Measurements from ENCODE around the gene MEGF9. TPM values are rescaled to one million over a fixed set of nuclear protein-coding genes. Genes with fewer than 3 reads are reported as not detected.
"Not testable (repeated sequence)": the region's sequence is repeated elsewhere in the genome, so short reads cannot be mapped to it uniquely, and the experiment has no call there.

MEGF9 gene
- total RNA-seq = 1 to 10 TPM; 3.8 to 3.9 TPM

DNA sequence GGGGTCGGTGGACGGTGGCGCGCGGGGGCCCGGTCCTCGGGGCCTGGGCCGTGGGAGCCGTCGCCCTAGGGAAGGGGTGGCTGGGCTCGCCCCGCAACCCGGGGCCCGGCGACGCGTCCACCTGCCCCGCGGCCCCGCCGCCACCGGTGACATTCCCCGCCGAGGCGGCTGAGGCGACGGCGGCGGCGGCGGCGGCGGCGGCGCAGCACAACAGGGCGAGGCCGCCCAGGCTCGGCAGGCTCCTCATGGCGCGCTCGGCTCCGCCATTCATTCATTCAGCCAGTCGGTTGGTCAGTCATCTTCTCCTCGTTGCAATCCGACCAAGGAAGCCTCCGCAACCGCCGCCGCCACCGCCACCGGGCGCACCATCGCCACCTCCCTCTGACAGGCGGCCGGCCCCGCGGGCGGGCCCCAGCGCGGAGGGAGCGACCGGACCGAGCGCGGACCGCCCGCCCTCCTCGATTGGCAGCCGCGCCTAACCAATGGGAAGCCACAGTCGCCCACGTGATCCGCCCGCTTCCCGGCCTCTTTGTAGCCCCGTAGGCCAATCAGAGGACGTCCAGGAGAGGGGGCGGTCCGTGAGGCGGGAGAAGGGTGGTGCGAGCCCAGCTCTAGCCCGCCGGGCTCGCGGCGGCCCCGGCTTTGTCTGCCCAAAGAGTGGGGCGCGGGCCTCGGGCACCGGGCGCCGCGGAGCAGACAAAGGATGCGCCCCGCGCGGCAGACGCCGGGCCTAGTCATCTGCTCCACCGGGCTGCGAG, at the start of gene MEGF9:
TSS of gene MEGF9 (minus strand) at position 383 of the 758 bp plus-strand sequence. CDS start at position 271, 112 bp downstream.
- Mint-ChIP-seq H3K27ac (peak within 1 kb of the TSS; percentile 75), H3K36me3 (no peaks in the 10 kb centered on the region), H3K9me3 (no peaks in the 10 kb centered on the region), H3K4me1 (peaks cover 36% of the 10 kb centered on the region), H3K27me3 (no peaks in the 10 kb centered on the region), H3K4me3 (peak within 1 kb of the TSS; percentile 85)
- peak; percentile 97 for DNase-seq

DNA sequence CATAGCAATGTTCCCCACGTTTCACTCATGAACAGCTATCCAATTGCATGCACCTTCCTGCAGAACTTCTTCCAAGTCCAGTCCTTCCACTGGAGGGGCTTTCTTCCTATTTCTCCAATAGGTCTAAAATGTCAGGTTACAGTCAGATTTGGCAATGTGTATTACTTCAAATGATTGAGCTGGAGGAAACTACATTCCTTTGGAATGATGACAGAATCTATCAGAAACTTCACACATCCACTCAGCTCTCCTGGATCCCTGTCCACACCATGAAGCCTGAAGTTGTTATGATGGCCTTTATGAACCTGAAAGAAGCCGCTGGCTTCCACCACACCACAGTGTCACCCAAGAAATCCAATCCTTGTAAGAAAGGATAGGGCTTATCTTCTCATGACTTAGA, 46.7 kb upstream of the MEGF9 start:
- Mint-ChIP-seq H3K4me3 (no peak overlapping the region), H3K36me3 (peaks cover 5% of the 10 kb centered on the region), H3K4me1 (peaks cover 24% of the 10 kb centered on the region), H3K27me3 (no peaks in the 10 kb centered on the region), H3K27ac (no peak overlapping the region), H3K9me3 (no peaks in the 10 kb centered on the region)
- no peak for DNase-seq

DNA sequence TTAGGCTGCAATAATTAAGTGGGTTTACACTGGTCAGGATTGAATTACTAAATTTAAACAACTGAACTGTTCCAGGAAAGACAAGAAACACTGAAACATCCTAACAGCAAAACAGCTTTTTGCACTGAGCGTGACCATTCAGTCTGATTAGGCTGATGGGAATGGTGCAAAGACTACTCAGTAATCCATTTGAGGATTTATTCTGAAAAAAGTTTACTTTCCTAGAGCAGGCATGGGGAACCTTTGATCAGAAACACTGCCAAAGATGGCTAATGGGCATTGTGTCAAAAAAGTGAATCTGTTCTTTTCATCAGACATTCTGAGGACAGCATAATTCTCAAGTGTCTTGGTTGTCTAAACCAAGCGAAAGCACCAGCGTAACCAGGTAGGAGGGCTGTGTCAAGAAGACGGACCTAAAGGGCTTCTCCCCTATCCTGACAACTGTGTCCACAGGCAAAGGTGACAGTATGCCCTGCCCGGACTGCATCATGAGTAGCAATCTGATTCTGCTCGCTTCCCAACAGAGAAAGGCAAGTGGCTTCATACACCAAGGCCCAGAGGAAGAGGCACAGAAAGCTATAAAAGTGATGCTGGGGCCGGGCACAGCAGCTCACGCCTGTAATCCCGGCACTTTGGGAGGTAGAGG, 45.6 kb upstream of the MEGF9 start:
- DNase-seq = no peak
- Mint-ChIP-seq H3K9me3 (no peaks in the 10 kb centered on the region), H3K27me3 (no peaks in the 10 kb centered on the region), H3K4me1 (peaks cover 26% of the 10 kb centered on the region), H3K27ac (no peak overlapping the region), H3K36me3 (peaks cover 3% of the 10 kb centered on the region), H3K4me3 (no peak overlapping the region)

DNA sequence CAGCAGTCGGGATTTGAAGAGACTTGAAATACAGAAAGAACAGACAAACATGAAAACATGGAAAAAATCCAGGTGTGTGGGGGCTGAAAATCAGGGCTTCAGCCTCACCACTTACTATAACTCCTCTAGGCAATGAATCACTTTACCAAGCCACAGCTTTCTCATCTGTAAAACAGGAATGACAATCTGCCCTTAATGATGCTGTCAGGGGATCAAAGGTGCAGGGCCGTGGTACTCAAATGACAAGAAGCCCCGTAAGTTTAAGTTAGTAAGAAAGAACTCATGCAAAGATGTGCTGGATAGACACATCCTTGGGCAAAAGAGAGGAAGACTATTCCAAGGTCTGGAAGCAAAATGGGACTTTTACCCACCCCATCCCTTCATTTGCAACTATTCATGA, 44.3 kb upstream of the MEGF9 start:
- Mint-ChIP-seq H3K9me3 (no peaks in the 10 kb centered on the region), H3K36me3 (no peaks in the 10 kb centered on the region), H3K4me1 (peaks cover 26% of the 10 kb centered on the region), H3K4me3 (no peak overlapping the region), H3K27me3 (no peaks in the 10 kb centered on the region), H3K27ac (peak overlapping the region; percentile 46)
- no peak for DNase-seq

DNA sequence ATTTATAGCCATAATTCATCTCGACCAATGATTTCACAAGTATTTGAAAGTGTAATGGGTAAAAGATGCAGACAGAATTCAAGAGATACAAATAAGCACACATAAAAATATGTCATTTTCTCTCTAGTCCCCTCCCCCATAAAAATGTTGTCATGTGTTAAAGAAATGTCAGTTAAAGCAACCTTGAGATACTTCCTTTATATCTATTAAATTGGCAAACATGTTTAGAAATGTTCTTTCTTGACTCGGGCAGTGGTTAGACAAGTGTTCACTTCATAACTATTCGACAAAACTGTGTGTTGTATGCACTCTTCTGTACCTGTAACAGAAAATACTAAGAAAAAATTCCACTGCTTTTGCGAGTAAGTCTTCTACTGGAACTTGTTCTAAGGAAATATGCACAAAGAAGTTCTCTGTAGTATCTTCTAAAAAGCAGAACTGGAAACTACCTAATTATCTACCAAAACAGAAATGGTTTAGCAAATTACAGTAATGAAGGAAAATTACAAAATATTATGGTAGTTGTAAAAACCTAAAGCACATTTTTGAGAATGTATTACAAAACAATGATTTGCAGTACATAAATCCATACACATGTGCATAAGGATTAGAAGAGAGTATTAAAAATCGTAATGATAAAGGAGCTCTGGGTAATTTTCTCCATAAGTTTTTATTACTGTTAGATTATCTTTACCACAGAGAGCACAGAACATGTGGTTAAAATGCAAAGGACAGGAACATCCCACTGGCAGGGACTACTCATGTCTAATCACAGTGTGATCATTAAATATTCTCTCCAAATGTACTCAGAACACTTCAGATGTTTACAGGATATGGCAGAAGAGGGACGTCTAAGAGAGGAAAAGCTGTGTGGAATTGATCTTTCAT, 43.0 kb upstream of the MEGF9 start:
- H3K27ac Mint-ChIP-seq = peak overlapping the region; percentile 4
- H3K9me3 Mint-ChIP-seq = no peaks in the 10 kb centered on the region
- no peak for DNase-seq
- no peaks in the 10 kb centered on the region for H3K36me3 Mint-ChIP-seq
- no peak overlapping the region for H3K4me3 Mint-ChIP-seq
- H3K4me1 Mint-ChIP-seq = peaks cover 26% of the 10 kb centered on the region
- H3K27me3 Mint-ChIP-seq = no peaks in the 10 kb centered on the region

DNA sequence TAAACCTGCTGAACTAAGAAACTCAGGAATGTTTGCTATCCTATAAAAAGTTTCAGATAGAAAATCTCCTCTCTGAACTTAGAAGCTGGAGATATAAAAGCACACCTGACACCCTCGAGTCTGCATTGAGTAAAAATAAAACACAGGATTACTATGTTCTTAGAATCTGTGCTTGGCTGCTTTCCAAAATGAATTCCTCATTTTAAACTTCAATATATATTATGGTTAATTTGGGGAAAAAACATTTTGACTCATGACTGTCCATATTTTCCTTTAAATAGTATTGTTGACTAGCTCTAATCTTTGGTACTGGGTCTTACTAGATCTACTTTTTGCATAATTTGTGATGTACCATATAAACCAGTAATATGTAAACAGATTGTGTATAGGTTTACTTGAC, 42.3 kb upstream of the MEGF9 start:
- no peak for DNase-seq
- Mint-ChIP-seq H3K27ac (no peak overlapping the region), H3K36me3 (no peaks in the 10 kb centered on the region), H3K4me1 (peaks cover 26% of the 10 kb centered on the region), H3K4me3 (no peak overlapping the region), H3K27me3 (no peaks in the 10 kb centered on the region), H3K9me3 (no peaks in the 10 kb centered on the region)

DNA sequence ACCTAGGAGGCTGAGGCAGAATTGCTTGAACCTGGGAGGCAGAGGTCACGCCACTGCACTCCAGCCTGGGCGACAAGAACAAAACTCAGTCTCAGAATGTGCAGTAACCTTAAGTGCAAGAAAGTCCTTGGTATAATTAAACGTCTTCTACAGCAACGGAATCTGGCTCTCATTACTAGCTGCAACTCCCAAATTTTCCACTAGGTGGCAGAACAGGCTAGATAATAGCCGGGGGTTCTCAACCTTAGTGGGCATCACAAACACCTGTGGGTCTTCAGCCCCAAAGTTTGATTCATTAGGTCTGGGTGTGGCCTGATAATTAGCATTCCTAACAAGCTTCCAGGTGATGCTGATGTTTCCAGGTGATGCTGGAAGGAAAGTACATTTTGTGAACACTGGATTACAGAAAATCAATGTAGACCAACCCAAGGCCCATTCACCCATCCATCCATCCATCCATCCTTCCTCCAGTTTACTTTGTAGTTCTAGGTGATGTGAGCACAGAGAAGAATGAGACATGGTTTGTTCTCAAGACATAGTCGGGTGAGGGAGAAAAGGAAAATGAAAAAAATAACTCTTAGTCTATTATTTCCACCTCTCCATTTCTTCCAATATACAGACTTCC, 41.7 kb upstream of the MEGF9 start:
- no peak overlapping the region for H3K4me3 Mint-ChIP-seq
- no peaks in the 10 kb centered on the region for H3K36me3 Mint-ChIP-seq
- no peaks in the 10 kb centered on the region for H3K9me3 Mint-ChIP-seq
- no peaks in the 10 kb centered on the region for H3K27me3 Mint-ChIP-seq
- peak overlapping the region; percentile 60 for H3K27ac Mint-ChIP-seq
- peak; percentile 50 for DNase-seq
- peaks cover 26% of the 10 kb centered on the region for H3K4me1 Mint-ChIP-seq

DNA sequence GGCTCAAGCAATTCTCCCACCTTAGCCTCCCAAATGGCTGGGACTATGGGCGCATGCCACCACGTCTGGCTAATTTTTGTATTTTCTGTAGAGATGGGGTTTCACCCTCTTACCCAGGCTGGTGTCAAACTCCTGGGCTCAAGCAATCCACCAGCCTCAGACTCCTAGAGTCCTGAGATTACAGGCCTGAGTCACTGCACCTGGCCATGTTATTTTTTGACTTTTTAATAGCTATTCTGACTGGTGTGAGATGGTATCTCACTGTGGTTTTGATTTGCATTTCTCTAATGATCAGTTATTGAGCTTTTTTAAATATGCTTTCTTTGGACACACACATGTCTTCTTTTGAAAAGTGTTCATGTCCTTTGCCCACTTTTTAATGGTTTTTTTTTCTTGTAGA, 40.8 kb upstream of the MEGF9 start:
- Mint-ChIP-seq H3K4me3 (no peak overlapping the region), H3K27ac (no peak overlapping the region), H3K36me3 (no peaks in the 10 kb centered on the region), H3K9me3 (no peaks in the 10 kb centered on the region), H3K4me1 (peaks cover 26% of the 10 kb centered on the region), H3K27me3 (no peaks in the 10 kb centered on the region)
- DNase-seq = no peak

DNA sequence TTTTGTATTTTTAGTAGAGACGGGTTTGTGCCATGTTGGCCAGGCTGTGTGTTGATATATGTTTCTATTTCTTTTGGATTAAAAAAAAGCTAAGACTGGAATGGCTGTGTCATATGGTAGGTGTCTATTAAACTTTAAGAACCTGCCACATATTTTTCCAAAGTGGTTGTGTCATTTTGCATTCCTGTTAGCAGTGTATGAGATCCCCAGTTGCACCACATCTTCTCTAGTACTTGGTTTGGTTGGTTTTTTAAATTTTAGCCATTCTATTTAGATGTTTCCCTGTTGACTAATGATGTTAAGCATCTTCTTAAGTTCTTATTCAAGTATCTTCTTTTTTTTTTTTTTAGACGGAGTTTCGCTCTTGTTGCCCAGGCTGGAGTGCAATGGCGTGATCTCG, 36.2 kb upstream of the MEGF9 start:
- Mint-ChIP-seq H3K36me3 (no peaks in the 10 kb centered on the region), H3K4me3 (no peak overlapping the region), H3K9me3 (no peaks in the 10 kb centered on the region), H3K27ac (no peak overlapping the region), H3K27me3 (no peaks in the 10 kb centered on the region), H3K4me1 (peaks cover 2% of the 10 kb centered on the region)
- DNase-seq = no peak

DNA sequence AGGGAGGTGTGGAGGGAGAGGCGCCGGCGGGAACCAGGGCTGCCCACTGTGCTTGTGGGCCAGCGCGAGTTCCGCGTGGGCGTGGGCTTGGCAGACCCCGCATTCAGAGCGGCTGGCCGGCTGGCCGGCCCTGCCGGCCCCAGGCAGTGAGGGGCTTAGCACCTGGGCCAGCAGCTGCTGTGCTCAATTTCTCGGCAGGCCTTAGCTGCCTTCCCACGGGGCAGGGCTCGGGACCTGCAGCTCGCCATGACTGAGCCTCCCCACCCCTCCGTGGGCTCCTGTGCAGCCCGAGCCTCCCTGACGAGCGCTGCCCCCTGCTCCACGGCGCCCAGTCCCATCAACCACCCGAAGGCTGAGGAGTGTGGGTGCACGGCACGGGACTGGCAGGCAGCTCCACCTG, 32.1 kb upstream of the MEGF9 start:
- not testable (repeated sequence) for H3K4me3 Mint-ChIP-seq, H3K9me3 Mint-ChIP-seq, H3K36me3 Mint-ChIP-seq, DNase-seq, H3K27ac Mint-ChIP-seq, H3K4me1 Mint-ChIP-seq, H3K27me3 Mint-ChIP-seq

DNA sequence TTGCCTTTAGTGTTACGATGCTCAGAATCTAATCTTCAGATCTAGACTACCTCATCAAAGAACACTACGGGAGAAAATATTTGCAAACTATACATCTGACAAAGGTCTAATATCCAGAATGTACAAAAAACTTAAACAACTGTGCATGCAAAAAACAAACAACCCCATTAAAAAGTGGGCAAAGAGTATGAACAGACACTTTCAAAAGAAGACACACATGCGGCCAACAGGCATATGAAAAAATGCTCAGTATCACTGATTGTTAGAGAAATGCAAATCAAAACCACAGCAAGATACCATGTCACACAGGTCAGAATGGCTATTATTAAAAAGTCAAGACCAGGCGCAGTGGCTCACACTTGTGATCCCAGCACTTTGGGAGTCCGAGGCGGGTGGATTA, 31.0 kb upstream of the MEGF9 start:
- H3K27ac Mint-ChIP-seq = no peak overlapping the region
- no peaks in the 10 kb centered on the region for H3K9me3 Mint-ChIP-seq
- H3K27me3 Mint-ChIP-seq = no peaks in the 10 kb centered on the region
- no peaks in the 10 kb centered on the region for H3K36me3 Mint-ChIP-seq
- peaks cover 2% of the 10 kb centered on the region for H3K4me1 Mint-ChIP-seq
- no peak overlapping the region for H3K4me3 Mint-ChIP-seq
- DNase-seq = no peak

DNA sequence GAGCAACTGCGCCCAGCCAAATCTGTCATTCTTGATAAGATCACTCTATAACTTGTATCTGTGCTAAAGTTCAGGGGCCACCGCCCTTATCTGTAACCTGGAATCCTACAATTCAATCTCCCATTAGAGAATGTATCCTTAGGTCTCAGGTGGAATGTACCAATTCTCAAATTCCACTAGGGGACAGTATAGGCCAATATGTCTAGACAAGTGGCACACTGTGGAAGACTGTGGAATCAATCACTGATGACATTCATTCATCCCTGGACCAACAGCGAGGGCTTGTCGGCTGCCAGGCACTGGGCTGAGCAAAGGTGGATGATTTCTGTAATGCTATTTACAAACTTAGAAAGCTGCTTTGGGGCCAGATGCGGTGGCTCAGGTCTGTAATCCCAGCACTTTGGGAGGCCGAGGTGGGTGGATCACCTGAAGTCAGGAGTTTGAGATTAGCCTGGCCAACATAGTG, 28.7 kb upstream of the MEGF9 start:
- Mint-ChIP-seq H3K36me3 (no peaks in the 10 kb centered on the region), H3K4me3 (no peak overlapping the region), H3K9me3 (no peaks in the 10 kb centered on the region), H3K4me1 (peaks cover 2% of the 10 kb centered on the region), H3K27me3 (no peaks in the 10 kb centered on the region), H3K27ac (no peak overlapping the region)
- no peak for DNase-seq

DNA sequence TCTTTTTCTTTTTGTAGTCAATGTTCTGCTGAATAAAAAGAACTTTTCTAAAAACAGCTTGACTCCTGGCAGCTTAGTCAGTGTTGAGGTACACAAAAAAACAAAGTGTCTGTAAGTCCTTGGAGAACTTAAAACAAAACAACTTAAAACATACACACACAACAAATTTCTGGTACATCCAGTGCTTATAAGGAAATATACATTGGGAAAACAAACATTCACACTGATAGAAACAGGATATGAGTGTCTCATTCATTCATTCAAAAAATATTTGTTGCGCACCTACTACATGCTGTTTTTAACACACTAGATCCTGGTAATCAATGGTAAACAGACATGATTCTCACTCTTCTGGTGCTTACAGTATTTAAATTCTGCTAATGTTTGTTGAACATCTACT, 27.4 kb upstream of the MEGF9 start:
- Mint-ChIP-seq H3K36me3 (no peaks in the 10 kb centered on the region), H3K27me3 (no peaks in the 10 kb centered on the region), H3K4me3 (no peak overlapping the region), H3K9me3 (no peaks in the 10 kb centered on the region), H3K4me1 (no peaks in the 10 kb centered on the region), H3K27ac (no peak overlapping the region)
- no peak for DNase-seq

DNA sequence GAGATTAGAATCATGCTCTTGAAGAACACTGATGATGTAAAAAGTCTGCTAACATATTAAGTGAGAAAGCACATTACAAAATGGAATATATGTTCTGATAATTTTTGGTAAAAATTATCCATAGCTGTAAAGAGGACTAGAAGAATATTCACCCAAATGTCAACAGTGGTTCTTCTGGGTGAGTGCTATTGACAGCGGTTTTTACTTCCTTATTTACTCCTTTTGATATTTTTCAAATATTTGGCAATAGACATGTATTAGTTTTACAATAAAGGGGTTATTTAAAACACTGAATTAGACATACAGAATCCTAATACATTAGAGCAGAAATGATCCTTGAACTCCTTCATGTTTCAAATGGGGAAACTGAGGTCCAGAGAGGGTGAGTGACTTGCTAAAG, 26.9 kb upstream of the MEGF9 start:
- H3K36me3 Mint-ChIP-seq = no peaks in the 10 kb centered on the region
- no peak overlapping the region for H3K27ac Mint-ChIP-seq
- DNase-seq = no peak
- H3K9me3 Mint-ChIP-seq = no peaks in the 10 kb centered on the region
- no peak overlapping the region for H3K4me3 Mint-ChIP-seq
- no peaks in the 10 kb centered on the region for H3K27me3 Mint-ChIP-seq
- H3K4me1 Mint-ChIP-seq = no peaks in the 10 kb centered on the region

DNA sequence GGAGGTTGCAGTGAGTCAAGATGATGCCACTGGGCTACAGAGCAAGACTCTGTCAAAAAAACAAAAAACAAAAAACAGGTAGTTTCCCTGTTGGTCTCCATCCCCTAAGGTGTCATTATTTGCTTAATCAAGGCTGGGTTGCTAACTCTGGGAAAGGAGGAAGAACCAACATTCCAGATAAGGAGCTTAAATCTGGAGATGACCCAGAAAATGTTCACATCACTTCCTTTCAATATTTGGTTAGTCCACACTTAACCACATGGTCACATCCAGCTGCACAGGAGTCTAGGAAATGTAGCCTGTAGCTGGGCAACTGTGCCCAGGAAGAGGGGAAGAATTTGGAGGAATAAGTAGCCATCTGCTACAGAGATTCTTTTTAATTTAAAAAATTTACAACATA, 25.9 kb upstream of the MEGF9 start:
- H3K36me3 Mint-ChIP-seq = no peaks in the 10 kb centered on the region
- H3K27ac Mint-ChIP-seq = no peak overlapping the region
- no peak overlapping the region for H3K4me3 Mint-ChIP-seq
- no peak for DNase-seq
- H3K4me1 Mint-ChIP-seq = no peaks in the 10 kb centered on the region
- no peaks in the 10 kb centered on the region for H3K27me3 Mint-ChIP-seq
- no peaks in the 10 kb centered on the region for H3K9me3 Mint-ChIP-seq

Measured in activated naive CD8-positive, alpha-beta T cell treated with anti-CD3 and anti-CD28 coated beads for 36 hours (primary cell).